ENCODE measurements around the gene PTH1R.

PTH1R gene

GRCh38 chr3:46847744-46848143 is 29.8 kb upstream of the PTH1R start:
- TF ChIP-seq POLR2A (IDR thresholded peaks at IDR 0.05; ENCODE audit: extremely low read depth, insufficient read length) (no peak), MYC (IDR thresholded peaks at IDR 0.05; ENCODE audit: low read depth, low read length) (no peak), MAX (IDR thresholded peaks at IDR 0.05; ENCODE audit: low read depth, low read length) (no peak), CTCF (IDR thresholded peaks at IDR 0.05; ENCODE audit: low read depth, low read length) (no peak)
- no peak for DNase-seq (ENCODE audit: low read depth)
- no peak overlapping the region for H3K4me3 ChIP-seq (ENCODE audit: low read depth, low read length)

- H3K4me3 ChIP-seq (ENCODE audit: low read depth, low read length), result no peak overlapping the region
- peak; percentile 40 for DNase-seq (ENCODE audit: low read depth)
- TF ChIP-seq CTCF (IDR thresholded peaks at IDR 0.05; ENCODE audit: low read depth, low read length) (peak; percentile 56), MYC (IDR thresholded peaks at IDR 0.05; ENCODE audit: low read depth, low read length) (no peak)
Observed at GRCh38 chr3:46848271-46849044, 29.1 kb upstream of the PTH1R start.

GRCh38 chr3:46849045-46849631 is 28.4 kb upstream of the PTH1R start:
- TF ChIP-seq POLR2A (IDR thresholded peaks at IDR 0.05; ENCODE audit: extremely low read depth, insufficient read length), result no peak
- no peak for TF ChIP-seq MAX (IDR thresholded peaks at IDR 0.05; ENCODE audit: low read depth, low read length)
- no peak for TF ChIP-seq CTCF (IDR thresholded peaks at IDR 0.05; ENCODE audit: low read depth, low read length)
- TF ChIP-seq MYC (IDR thresholded peaks at IDR 0.05; ENCODE audit: low read depth, low read length), result no peak
- no peak for DNase-seq (ENCODE audit: low read depth)
- H3K4me3 ChIP-seq (ENCODE audit: low read depth, low read length), result no peak overlapping the region

GRCh38 chr3:46849686-46850467 is 27.6 kb upstream of the PTH1R start:
- H3K4me3 ChIP-seq (ENCODE audit: low read depth, low read length), result no peak overlapping the region
- no peak for DNase-seq (ENCODE audit: low read depth)
- TF ChIP-seq CTCF (IDR thresholded peaks at IDR 0.05; ENCODE audit: low read depth, low read length), result no peak
- no peak for TF ChIP-seq MYC (IDR thresholded peaks at IDR 0.05; ENCODE audit: low read depth, low read length)
- no peak for TF ChIP-seq POLR2A (IDR thresholded peaks at IDR 0.05; ENCODE audit: extremely low read depth, insufficient read length)
- no peak for TF ChIP-seq MAX (IDR thresholded peaks at IDR 0.05; ENCODE audit: low read depth, low read length)

- no peak overlapping the region for H3K4me3 ChIP-seq (ENCODE audit: low read depth, low read length)
- TF ChIP-seq CTCF (IDR thresholded peaks at IDR 0.05; ENCODE audit: low read depth, low read length), result no peak
- TF ChIP-seq POLR2A (IDR thresholded peaks at IDR 0.05; ENCODE audit: extremely low read depth, insufficient read length), result no peak
- TF ChIP-seq MYC (IDR thresholded peaks at IDR 0.05; ENCODE audit: low read depth, low read length), result no peak
- no peak for TF ChIP-seq MAX (IDR thresholded peaks at IDR 0.05; ENCODE audit: low read depth, low read length)
Observed at GRCh38 chr3:46850468-46850779, 27.1 kb upstream of the PTH1R start.

More at GRCh38 chr3:46850468-46850779, 27.1 kb upstream of the PTH1R start:
- DNase-seq (ENCODE audit: low read depth), result no peak

Measured in NB4 (cell line).